NCI-H524 (cell line): Measurements from ENCODE around the gene RBBP8NL.
A peak's percentile ranks its signal among the peaks of the same experiment; 100 is the strongest.

Source experiments
- DNase-seq, 2 experiments: peaks; one replicate each; lab custom pipeline; 2025; lab: John Stamatoyannopoulos, UW

RBBP8NL gene

GRCh38 chr20:62420846-62421715, 6.3 kb downstream of the RBBP8NL start:
- DNase-seq: no peak

DNA sequence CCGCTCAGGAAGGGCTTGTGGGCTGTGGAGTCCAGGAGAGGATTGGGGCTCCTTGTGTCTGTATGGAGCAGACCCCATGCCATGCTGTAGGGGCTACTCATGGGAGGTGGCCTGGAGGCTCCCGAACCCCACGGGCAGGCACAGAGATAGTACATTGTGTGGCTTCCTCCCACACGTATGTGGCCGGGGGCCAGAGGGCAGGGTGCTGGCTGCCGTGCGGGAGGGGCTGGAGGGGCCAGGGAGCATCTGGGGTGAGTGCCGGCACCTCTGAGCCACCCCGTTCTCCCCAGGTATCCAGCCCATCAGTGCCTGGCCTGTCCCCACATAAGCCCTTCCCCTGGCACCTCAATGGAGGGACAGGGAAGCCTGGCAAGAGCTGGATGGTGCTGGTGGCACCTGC, 7.6 kb downstream of the RBBP8NL start:
- no peak for DNase-seq

DNA sequence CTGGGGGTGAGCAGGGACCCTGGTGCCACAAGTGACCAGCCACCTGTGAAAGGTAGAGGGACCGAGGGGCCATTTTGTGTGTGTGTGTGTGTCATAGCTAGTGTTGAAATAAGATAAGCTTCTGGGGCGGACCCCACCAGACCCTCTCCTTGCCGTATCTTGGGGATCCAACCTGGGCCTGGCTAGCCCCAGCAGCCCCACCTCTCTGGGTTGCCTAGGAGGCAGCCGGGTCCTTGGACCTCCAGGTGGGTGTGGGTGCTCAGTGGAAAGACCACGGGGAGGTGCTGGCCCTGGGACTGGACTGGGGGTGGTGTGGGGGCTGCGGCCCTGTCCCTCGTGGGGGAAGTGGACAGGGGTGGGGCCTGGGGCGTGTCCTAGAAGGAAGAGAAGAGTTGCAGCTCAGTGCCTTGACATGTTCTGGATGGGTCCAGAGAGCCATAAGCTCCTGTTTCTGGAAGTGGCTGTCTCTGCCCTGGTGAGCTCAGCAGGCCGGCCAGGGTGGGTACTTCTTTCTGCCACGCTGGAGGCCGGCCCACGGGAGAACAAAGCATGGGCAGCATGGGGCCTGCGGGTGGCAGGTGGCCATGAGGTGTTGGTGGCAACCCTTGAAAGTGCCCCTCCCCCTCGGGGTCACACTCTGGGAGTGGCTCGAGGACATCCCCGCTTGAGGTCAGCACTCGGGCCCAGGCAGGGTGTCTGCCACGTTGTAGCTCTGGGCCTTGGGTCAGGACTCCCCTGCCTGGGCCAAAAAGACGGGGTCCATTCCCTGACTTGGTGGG, 8.4 kb downstream of the RBBP8NL start:
- DNase-seq: no peak

GRCh38 chr20:62417981-62418708, 9.2 kb downstream of the RBBP8NL start:
- DNase-seq: no peak

GRCh38 chr20:62416651-62417637, 10.4 kb downstream of the RBBP8NL start:
- DNase-seq: no peak

DNA sequence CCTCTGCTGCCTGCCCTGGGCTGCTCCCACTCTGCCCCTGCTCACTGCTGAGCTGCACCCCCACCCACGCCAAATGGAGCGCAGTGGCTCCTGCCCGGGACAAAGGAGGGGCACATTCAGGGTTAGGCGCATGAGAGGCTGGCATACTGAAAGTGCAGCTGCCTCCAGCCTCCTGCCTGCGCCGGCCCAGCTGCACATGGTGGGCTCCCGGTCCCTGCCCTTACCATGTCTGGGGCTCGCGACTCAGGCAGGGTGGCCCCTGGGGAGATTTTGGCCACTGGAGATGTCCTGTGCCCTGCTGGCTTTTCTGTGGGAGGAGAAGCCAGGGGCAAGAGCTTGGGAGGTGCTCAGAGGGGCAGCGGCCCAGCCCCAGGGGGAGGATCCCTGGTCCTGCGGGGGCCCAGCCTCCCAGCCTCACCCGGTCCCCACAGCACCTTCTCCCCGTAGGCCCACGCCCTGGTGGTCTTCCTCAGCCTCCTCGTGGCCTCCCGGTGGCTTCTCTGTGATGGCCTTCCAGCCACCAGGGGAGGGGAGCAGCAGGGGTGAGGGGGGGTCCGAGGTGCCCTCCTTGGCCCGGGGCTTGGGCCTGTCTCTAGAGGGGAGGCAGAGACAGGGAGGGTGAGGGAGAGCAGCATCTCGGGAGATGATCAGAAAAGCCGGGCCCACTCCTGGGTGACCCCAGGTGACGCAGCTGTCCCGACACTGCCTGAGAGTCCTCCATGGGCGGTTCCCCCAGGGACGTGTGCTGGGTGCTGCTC, 11.8 kb downstream of the RBBP8NL start:
- DNase-seq: no peak

- DNase-seq: no peak
These were observed 13.3 kb downstream of the RBBP8NL start for GRCh38 chr20:62413896-62414481.

DNA sequence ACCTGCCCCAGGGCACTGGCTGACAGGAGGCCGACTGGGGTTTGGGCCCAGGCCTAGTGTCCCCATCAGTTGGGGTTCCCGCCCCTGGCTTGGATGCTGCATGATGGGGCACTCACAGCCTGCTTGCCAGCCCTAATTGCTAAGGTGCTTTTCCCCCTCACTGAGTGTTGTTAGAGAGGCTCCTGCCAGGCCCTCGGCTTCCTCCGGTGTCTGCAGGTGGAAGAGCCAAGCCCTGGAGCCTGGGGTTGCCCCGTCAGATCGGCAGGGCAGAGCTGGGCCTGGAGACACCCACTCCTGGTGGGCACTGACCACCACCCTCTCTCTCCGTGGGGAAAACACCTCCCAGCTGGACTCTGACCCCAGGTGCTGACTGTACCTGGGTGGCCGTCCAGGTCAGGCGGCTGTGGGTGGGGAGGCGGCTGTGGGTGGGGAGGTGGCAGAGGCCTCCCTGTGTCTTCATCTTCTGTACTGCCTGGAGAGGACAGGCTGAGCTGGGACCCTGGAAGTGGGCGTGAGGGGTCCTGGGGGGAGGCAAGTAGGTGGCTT, 14.2 kb downstream of the RBBP8NL start:
- no peak for DNase-seq

DNA sequence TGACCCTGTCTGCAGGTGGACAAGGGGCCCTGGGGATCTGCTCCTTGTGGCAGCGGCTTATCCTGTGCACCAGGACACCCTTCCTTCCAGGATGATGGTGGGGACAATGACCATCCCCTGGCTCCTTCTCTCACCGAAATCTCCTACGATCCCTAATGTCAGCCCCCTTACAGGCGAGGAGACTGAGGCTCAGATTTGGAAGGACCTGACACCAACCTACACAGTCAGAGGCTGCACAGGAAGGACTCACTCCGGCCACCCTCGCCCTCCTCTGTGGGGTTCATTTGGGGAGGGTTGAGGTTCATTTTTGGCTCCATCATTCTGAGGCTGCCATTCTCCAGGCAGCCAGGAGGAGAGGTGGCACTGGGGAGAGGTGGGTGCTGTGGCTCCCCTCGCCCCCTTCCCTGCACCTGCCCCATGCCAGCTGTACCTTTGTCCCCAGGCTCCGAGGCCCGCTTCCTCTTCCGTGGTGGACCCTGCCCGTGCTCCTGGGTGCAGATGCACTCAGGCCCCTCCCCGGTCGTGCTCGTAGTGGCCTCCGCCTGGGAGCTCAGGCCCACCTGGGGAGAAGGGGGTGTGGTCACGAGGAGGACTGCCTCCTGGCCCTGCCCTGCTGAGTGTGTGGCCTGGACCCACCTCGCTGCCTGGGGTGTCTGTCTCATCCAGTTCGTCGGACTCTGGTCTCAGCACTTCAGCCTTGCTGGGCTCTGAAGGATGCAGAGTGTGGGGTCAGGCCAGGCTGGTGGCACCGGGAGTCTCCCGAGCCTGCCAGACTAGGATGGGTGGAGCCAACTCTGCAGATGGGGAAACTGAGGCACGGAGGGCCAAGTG, 14.9 kb downstream of the RBBP8NL start:
- DNase-seq: no peak

DNA sequence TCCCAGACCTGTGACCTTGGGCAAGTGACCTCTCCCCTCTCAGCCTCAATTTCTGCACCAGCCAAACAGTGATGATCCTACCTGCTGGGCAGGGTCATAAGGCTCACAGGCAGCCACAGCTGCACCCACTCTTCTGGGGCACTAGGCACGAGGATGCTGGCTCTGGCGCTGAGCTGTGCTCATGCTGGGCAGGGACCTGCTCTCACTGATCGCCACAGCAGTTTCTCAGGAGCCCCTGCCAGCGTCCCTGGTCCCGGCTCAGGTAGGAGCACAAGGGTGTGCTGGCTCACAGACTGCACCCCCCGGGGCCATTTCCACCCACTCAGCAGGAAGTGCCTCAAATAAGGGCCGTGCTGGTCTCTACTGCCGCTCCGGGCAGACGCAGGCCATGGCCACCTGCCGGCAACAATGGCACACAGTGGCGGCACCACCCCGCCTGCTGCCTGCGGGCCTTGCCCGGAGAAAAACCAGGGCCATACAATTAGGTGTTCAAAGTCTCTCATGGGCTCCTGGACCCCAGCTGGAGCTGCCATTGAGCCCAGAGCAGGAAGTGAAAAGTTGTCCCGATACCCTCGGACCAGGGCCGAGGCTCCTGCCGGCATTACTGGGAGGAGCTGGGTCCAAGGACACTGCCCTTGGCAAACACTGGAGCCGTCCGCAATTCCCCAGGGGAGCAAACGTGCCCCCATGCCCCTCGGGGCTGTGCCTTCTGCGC, 15.7 kb downstream of the RBBP8NL start:
- DNase-seq: no peak

- no peak for DNase-seq
These were observed 16.4 kb downstream of the RBBP8NL start for GRCh38 chr20:62410746-62411478.

DNA sequence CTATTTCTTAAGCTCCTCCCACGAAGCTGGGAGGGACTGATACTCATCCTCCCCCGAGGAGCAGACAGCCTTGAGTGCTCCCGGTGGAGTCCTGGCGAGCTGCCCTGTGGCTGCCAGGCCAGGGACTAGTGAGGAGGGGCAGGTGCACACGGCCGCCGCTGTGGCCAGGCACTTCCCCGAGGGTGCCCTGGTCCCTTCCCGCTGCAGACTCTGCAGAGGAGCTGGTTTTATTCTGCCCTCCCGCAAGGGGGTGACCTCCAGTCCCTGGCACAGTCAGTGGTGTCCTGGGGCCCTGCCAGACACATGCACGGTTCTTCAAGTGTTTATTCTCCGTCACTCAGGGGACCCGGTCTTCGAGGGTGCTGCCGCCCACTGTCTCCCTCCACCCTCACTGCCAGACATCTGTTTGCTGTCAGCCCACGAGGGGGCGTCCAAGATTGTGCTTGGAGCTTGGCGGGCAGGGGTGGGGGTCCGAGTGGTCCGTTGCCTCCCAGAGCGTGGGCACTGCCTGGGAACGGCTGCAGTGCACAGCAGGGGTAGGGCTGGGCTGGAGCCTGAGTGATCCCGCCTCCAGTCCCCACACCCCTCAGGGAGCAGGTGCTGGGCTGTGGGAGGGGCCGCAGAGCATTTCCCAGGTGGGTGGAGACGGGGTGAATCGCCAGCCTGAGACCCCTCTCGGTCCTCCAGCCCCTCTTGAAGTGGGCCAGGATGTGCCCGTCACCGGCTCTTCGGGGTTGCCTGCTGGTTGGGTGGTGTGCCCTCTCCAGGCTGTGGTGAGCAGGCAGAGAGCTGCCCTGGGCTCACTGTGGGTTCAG, 17.2 kb downstream of the RBBP8NL start:
- DNase-seq: peak; percentile 40 to 80

- no peak for DNase-seq
These were observed 18.1 kb downstream of the RBBP8NL start for GRCh38 chr20:62409086-62409853.

DNA sequence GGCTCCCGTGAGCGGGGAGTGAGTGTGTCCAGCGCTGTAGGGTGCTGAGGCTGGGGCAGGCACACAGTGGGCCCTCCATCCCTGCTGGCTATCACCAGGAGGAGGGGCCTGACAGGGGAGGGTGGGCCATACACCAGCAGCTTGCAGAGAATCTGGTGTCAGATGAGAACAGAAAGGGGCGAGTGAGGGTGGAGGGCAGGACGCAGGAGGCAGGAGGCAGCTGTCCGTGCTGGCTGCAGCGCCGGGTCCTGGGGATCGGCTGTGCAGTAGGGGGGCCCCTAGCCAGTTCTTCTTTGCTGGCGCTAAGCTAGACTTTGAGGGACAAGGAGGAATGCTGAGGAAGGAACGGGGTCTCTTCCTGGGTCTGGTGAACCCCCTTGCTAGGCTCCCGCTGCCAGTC, 18.7 kb downstream of the RBBP8NL start:
- DNase-seq: peak in 1 of 2 experiments; percentile 32

GRCh38 chr20:62408055-62408454, 19.3 kb downstream of the RBBP8NL start:
- DNase-seq: no peak
